ENCODE measurements around the gene SPATC1L. TPM values are rescaled to one million over a fixed set of nuclear protein-coding genes. Genes with fewer than 3 reads are reported as not detected.

The SPATC1L gene
- total RNA-seq, 1 donor from 2014 or later, result 27.5 TPM

DNA sequence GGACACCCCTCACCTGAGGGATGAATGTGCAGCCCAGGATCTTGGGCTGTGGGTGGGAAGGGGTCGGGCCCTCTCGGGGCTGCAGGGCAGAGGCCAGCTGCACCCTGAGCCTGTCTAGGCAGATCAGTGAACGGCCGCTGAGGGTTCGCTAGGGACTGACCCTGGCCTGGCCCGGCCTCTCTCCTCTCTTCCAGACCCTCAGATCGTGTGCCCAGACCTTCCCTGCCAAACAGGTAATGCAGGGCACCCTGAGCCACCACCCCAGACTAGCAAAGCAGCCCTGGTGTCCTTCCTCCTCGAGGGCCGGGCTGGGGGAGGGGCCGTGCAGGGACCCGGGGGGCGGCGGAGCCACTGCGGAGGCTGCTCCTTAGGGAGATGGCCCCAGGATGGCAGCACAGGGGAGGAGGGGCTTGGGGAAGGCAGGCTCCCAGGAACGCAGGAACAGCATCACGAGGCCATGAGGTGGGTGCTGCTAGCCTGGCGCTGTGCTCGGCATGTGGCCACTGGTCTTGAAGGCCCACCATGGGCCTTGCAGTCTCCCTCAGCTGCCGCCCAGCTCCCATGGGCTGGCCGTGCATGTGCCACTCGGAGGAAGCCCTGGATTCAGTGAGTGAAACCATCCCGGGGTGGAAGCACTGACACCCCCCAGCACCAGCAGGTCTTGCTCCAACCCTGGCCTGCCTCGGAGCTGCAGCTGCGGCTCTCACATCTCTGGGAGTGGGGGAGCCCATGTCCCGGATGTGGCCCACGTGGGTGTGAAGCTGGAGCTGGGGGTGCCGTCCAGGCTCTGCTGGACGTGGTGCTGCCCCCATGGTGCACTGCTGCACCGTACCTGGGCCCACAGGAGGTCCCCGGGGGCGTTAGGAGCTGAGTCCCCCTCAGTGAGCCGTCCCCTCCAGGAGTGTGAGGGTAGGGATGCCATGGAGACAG, 57.7 kb downstream of the SPATC1L start:
- peaks cover 3% of the 10 kb centered on the region for H3K9me3 Mint-ChIP-seq
- no peaks in the 10 kb centered on the region for H3K36me3 Mint-ChIP-seq (ENCODE audit: low read depth)
- H3K4me3 Mint-ChIP-seq, result no peak overlapping the region
- no peak overlapping the region for H3K27ac Mint-ChIP-seq (ENCODE audit: unreplicated experiment)
- TF ChIP-seq, protein P1, sequence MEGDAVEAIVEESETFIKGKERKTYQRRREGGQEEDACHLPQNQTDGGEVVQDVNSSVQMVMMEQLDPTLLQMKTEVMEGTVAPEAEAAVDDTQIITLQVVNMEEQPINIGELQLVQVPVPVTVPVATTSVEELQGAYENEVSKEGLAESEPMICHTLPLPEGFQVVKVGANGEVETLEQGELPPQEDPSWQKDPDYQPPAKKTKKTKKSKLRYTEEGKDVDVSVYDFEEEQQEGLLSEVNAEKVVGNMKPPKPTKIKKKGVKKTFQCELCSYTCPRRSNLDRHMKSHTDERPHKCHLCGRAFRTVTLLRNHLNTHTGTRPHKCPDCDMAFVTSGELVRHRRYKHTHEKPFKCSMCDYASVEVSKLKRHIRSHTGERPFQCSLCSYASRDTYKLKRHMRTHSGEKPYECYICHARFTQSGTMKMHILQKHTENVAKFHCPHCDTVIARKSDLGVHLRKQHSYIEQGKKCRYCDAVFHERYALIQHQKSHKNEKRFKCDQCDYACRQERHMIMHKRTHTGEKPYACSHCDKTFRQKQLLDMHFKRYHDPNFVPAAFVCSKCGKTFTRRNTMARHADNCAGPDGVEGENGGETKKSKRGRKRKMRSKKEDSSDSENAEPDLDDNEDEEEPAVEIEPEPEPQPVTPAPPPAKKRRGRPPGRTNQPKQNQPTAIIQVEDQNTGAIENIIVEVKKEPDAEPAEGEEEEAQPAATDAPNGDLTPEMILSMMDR (conservative IDR thresholded peaks at IDR 0.05), result no peak
- no peaks in the 10 kb centered on the region for H3K4me1 Mint-ChIP-seq
- H3K27me3 Mint-ChIP-seq (ENCODE audit: low read depth), result no peaks in the 10 kb centered on the region
- no peak for DNase-seq (ENCODE audit: low read depth, low spot score)

DNA sequence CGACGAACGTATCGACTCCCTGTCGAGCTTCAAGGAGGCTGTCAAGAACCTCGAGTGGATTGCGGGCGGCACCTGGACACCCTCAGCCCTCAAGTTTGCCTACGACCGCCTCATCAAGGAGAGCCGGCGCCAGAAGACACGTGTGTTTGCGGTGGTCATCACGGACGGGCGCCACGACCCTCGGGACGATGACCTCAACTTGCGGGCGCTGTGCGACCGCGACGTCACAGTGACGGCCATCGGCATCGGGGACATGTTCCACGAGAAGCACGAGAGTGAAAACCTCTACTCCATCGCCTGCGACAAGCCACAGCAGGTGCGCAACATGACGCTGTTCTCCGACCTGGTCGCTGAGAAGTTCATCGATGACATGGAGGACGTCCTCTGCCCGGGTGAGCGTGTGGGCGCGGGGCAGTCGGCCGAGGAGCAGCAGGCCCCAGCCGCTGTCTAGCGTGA, 58.4 kb downstream of the SPATC1L start:
- no peaks in the 10 kb centered on the region for H3K4me1 Mint-ChIP-seq
- peaks cover 3% of the 10 kb centered on the region for H3K9me3 Mint-ChIP-seq
- no peak overlapping the region for H3K4me3 Mint-ChIP-seq
- no peak for DNase-seq (ENCODE audit: low read depth, low spot score)
- no peaks in the 10 kb centered on the region for H3K27me3 Mint-ChIP-seq (ENCODE audit: low read depth)
- H3K36me3 Mint-ChIP-seq (ENCODE audit: low read depth), result no peaks in the 10 kb centered on the region
- TF ChIP-seq, protein P1 (conservative IDR thresholded peaks at IDR 0.05), result no peak
- no peak overlapping the region for H3K27ac Mint-ChIP-seq (ENCODE audit: unreplicated experiment)

DNA sequence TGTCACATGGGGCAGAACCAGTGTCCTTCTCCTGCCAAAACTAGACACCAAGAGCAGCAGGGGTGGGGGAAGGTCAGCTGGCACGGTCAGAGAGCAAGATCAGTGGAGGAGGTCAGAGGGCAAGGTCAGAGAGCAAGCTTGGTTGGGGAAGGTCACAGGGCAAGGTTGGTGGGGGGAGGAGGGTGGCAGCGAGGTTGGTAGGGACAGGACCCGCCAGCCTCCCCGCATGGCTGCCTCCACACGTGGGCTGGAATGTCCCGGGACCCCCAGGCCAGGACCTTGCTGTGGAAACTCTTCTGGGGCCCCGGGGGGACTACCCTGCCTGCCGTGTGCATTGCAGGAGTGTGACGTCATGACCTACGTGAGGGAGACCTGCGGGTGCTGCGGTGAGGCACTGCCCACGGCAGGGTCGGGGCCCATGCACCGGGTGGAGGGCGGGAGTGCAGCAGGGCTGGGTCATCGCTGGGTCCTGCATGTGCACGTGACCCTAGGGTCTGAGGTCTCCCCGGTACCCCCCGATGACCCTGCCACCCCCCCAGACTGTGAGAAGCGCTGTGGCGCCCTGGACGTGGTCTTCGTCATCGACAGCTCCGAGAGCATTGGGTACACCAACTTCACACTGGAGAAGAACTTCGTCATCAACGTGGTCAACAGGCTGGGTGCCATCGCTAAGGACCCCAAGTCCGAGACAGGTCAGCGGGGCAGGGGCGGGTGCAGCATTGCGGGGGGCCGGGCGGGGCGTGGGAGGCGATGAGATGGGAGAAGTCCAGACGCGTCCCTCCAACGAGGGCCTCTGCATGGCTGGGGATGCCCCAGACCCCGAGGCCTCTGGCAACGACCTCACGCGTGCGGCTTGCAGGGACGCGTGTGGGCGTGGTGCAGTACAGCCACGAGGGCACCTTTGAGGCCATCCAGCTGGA, 59.1 kb downstream of the SPATC1L start:
- Mint-ChIP-seq H3K9me3 (peaks cover 3% of the 10 kb centered on the region), H3K27ac (ENCODE audit: unreplicated experiment) (no peak overlapping the region)

DNA sequence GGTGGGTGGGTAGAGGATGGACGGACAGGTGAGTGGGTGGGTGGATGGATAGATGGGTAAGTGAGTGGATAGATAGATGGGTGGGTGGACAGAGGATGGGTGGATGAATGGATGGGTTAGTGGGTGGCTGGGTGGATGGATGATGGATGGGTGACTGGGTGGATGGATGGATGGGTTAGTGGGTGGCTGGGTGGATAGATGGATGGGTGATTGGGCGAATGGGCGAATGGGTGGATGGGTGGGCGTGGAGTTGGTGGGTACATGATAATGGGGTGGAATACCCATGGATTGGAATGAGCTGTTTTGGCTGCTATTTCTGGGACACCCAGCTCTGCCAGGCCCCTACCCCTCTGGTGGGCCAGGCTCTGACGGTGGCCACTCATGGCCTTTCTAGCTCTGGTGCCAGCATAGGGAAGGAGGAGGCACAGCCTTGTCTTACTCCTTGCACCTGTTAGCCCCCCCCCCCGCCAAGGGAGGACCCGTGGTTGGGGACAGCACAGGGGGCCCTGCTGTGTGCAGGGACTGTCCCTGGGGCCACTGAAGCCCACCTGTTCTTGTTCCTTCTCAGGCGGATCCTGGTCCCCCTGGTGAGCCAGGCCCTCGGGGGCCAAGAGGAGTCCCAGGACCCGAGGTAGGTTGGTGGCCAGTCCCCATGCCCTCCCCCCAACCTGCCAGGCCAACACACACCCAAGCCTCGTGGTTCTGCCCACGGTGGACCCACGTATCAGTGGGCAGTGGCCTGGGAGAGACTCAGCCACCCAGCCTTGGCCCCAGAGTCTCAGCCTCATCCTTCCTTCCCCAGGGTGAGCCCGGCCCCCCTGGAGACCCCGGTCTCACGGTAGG, 60.0 kb downstream of the SPATC1L start:
- Mint-ChIP-seq H3K4me3 (no peak overlapping the region), H3K4me1 (no peaks in the 10 kb centered on the region), H3K27me3 (ENCODE audit: low read depth) (no peaks in the 10 kb centered on the region), H3K27ac (ENCODE audit: unreplicated experiment) (no peak overlapping the region), H3K36me3 (ENCODE audit: low read depth) (no peaks in the 10 kb centered on the region), H3K9me3 (peaks cover 3% of the 10 kb centered on the region)
- TF ChIP-seq, protein P1 (conservative IDR thresholded peaks at IDR 0.05), result no peak
- no peak for DNase-seq (ENCODE audit: low read depth, low spot score)

More for the DNA sequence above, 59.1 kb downstream of the SPATC1L start:
- H3K4me3 Mint-ChIP-seq, result no peak overlapping the region
- H3K36me3 Mint-ChIP-seq (ENCODE audit: low read depth), result no peaks in the 10 kb centered on the region
- TF ChIP-seq, protein P1 (conservative IDR thresholded peaks at IDR 0.05), result no peak
- no peak for DNase-seq (ENCODE audit: low read depth, low spot score)
- H3K4me1 Mint-ChIP-seq, result no peaks in the 10 kb centered on the region
- no peaks in the 10 kb centered on the region for H3K27me3 Mint-ChIP-seq (ENCODE audit: low read depth)
